HL-60 (cell line): ENCODE results near the gene RASL11A.

Experiments used
- DNase-seq, 2 experiments: peaks; one replicate each; pipeline ENCODE4 v3.0.0-alpha.2; 2010 to 2020; ENCODE audit warnings: low read depth in 1 of 2, low spot score in 1 of 2
- H3K27ac ChIP-seq: fragments of 250-450 bp; sonication (Bioruptor Pico); replicated peaks from 2 replicates; pipeline ENCODE4 v1.5.1; 2020; ENCODE audit warnings: mild to moderate bottlenecking, moderate library complexity
- H3K27me3 ChIP-seq: fragments of 250-450 bp; sonication (Bioruptor Pico); 2 replicates; pipeline ENCODE4 v1.5.1; 2021; ENCODE audit warnings: mild to moderate bottlenecking, moderate library complexity; ENCODE audit not compliant: insufficient read depth, poor library complexity, severe bottlenecking
- H3K4me3 ChIP-seq: replicated peaks from 2 replicates; pipeline ENCODE4 v1.5.1; 2011; ENCODE audit warnings: mild to moderate bottlenecking, control low read depth, low read length; ENCODE audit not compliant: insufficient read depth
- CTCF ChIP-seq: IDR thresholded peaks from one replicate; pipeline ENCODE4 v1.5.1; 2011; ENCODE audit warnings: low read length, control low read depth, inconsistent platforms; ENCODE audit not compliant: insufficient read depth
- GABPA ChIP-seq: IDR thresholded peaks from 2 replicates; pipeline ENCODE4 v1.6.1; 2012; ENCODE audit warnings: low read depth
- POLR2AphosphoS5 ChIP-seq: IDR thresholded peaks from 2 replicates; pipeline ENCODE4 v1.6.1; 2012; ENCODE audit warnings: low read depth
- REST ChIP-seq: IDR thresholded peaks from 2 replicates; pipeline ENCODE4 v1.6.1; 2012; ENCODE audit warnings: low read depth; ENCODE audit not compliant: insufficient replicate concordance
- SPI1 ChIP-seq: IDR thresholded peaks from 2 replicates; pipeline ENCODE4 v1.6.1; 2012; ENCODE audit warnings: low read depth, mild to moderate bottlenecking, borderline replicate concordance

RASL11A gene

GRCh38 chr13:27229642-27230041, 41.0 kb upstream of the RASL11A start:
- Histone ChIP-seq H3K27me3 (no peaks in the 10 kb centered on the region), H3K4me3 (no peak overlapping the region), H3K27ac (no peak overlapping the region)
- no peak for DNase-seq
- TF ChIP-seq CTCF (no peak), POLR2AphosphoS5 (no peak), REST (no peak), GABPA (no peak), SPI1 (no peak)

GRCh38 chr13:27233964-27234363, 36.7 kb upstream of the RASL11A start:
- TF ChIP-seq SPI1 (no peak), GABPA (no peak), POLR2AphosphoS5 (no peak)
- no peak overlapping the region for H3K4me3 ChIP-seq
- H3K27ac ChIP-seq, result no peak overlapping the region
- no peak for DNase-seq
- H3K27me3 ChIP-seq, result no peaks in the 10 kb centered on the region

GRCh38 chr13:27236478-27236877, 34.2 kb upstream of the RASL11A start:
- H3K4me3 ChIP-seq, result no peak overlapping the region
- H3K27ac ChIP-seq, result no peak overlapping the region
- no peak for DNase-seq
- TF ChIP-seq SPI1 (no peak), REST (no peak), CTCF (no peak), POLR2AphosphoS5 (no peak), GABPA (no peak)
- H3K27me3 ChIP-seq, result no peaks in the 10 kb centered on the region

- Histone ChIP-seq H3K27ac (no peak overlapping the region), H3K4me3 (no peak overlapping the region), H3K27me3 (no peaks in the 10 kb centered on the region)
- TF ChIP-seq POLR2AphosphoS5 (no peak), GABPA (no peak), REST (no peak), CTCF (no peak), SPI1 (no peak)
- no peak for DNase-seq
Observed at GRCh38 chr13:27242702-27243101, 27.9 kb upstream of the RASL11A start.
